HepG2 (cell line): ENCODE results near the gene GJB5. TPM values are rescaled to one million over a fixed set of nuclear protein-coding genes. Genes with fewer than 3 reads are reported as not detected.

Source experiments
- ATAC-seq: fragments of 200-7000 bp; cut with Tn5 transposase; 3 replicates; pipeline ENCODE4 v1.9.1; 2020; ENCODE audit warnings: mild to moderate bottlenecking, moderate library complexity
- BruUV-seq: library from RNA; stranded (reverse); fragments of 400-500 nt; replicated peaks from 2 replicates; lab custom pipeline; 2021; lab: Mats Ljungman, UMichigan
- CTCF ChIA-PET: fragments of 300-600 bp; formaldehyde crosslinking; extraction: SDS; loops from one replicate; lab custom pipeline; 2021; ENCODE audit warnings: low total read pairs, inconsistent platforms, low intra/inter-chr PET ratio; lab: Yijun Ruan, JAX
- POLR2A ChIA-PET: fragments of 350-600 bp; sonication (Branson Sonifier 250); formaldehyde crosslinking; loops from one replicate; lab custom pipeline; 2020; ENCODE audit warnings: antibody characterized with exemption, inconsistent platforms; lab: Yijun Ruan, JAX
- DNase-seq: peaks from one replicate; pipeline ENCODE4 v3.0.0-alpha.2; 2015; ENCODE audit warnings: low spot score
- FAIRE-seq: peaks from 3 replicates; lab custom pipeline; 2011; peaks lifted over from hg19 to GRCh38; lab: Jason Lieb, UNC
- H2AFZ ChIP-seq: one replicate; pipeline ENCODE4 v1.6.1; 2011; ENCODE audit warnings: low read length, inconsistent platforms
- H3K27ac ChIP-seq: fragments of 300-600 bp; 3 replicates; pipeline ENCODE4 v1.8.0; 2011; ENCODE audit warnings: mixed run types, mild to moderate bottlenecking, mixed read lengths, low read length, inconsistent platforms; ENCODE audit not compliant: insufficient read depth; ENCODE audit errors: extremely low read length
- H3K27me3 ChIP-seq, 2 experiments: fragments of 200-600 bp in 1 of 2; 2 replicates in 1 of 2; 3 replicates in 1 of 2; pipeline versions ENCODE4 v1.6.0 to v1.8.0; 2011; ENCODE audit warnings: low read length in 2 of 2, mild to moderate bottlenecking in 2 of 2, moderate library complexity in 2 of 2, inconsistent platforms in 1 of 2; ENCODE audit not compliant: insufficient read depth in 2 of 2, control insufficient read depth in 1 of 2
- H3K36me3 ChIP-seq, 2 experiments: fragments of 200-600 bp in 1 of 2; replicated peaks in 1 of 2; 2 replicates in 1 of 2; 3 replicates in 1 of 2; pipeline versions ENCODE4 v1.5.1 to v1.8.0; 2011; ENCODE audit warnings: low read length in 2 of 2, inconsistent platforms in 1 of 2; ENCODE audit not compliant: insufficient read depth in 2 of 2, control insufficient read depth in 1 of 2
- H3K4me1 ChIP-seq: 2 replicates; pipeline ENCODE4 v1.5.1; 2012; ENCODE audit warnings: low read length, inconsistent platforms; ENCODE audit not compliant: insufficient read depth
- H3K4me2 ChIP-seq: 2 replicates; pipeline ENCODE4 v1.6.0; 2011; ENCODE audit warnings: low read depth, low read length, inconsistent platforms
- H3K4me3 ChIP-seq, 3 experiments: fragments of 200-600 bp in 1 of 3; sonication (generic), shearing (Covaris generic) in 1 of 3; replicated peaks in 1 of 3; 2 replicates each; pipeline ENCODE4 v1.5.1; 2011 to 2016; ENCODE audit warnings: low read length in 3 of 3, inconsistent platforms in 2 of 3, low read depth in 2 of 3, mild to moderate bottlenecking in 2 of 3, control low read depth in 1 of 3, mixed read lengths in 1 of 3; ENCODE audit not compliant: insufficient read depth in 1 of 3
- H3K79me2 ChIP-seq: one replicate; pipeline ENCODE4 v1.6.1; 2011; ENCODE audit warnings: low read length, inconsistent platforms; ENCODE audit not compliant: insufficient read depth
- H3K9ac ChIP-seq: 2 replicates; pipeline ENCODE4 v1.6.0; 2011; ENCODE audit warnings: mild to moderate bottlenecking, low read depth, low read length, inconsistent platforms; ENCODE audit not compliant: insufficient read depth
- H3K9me3 ChIP-seq: 2 replicates; pipeline ENCODE4 v1.5.1; 2012; ENCODE audit warnings: mild to moderate bottlenecking, low read length
- H4K20me1 ChIP-seq: 2 replicates; pipeline ENCODE4 v1.6.0; 2011; ENCODE audit warnings: inconsistent platforms, mild to moderate bottlenecking, low read length, moderate library complexity; ENCODE audit not compliant: insufficient read depth
- AFF4 ChIP-seq: sonication (generic); formaldehyde crosslinking; IDR thresholded peaks from 2 replicates; pipeline ENCODE4 v1.4.0; 2020; ENCODE audit warnings: missing genetic modification reagents
- BATF2 ChIP-seq: sonication (generic); formaldehyde crosslinking; IDR thresholded peaks from 2 replicates; pipeline ENCODE4 v1.8.0; 2022; ENCODE audit warnings: mild to moderate bottlenecking, missing genetic modification reagents, moderate library complexity
- ELF1 ChIP-seq: sonication (generic); formaldehyde crosslinking; IDR thresholded peaks from 2 replicates; pipeline ENCODE4 v1.4.0; 2020; ENCODE audit warnings: missing genetic modification reagents
- GMEB1 ChIP-seq: sonication (generic); formaldehyde crosslinking; IDR thresholded peaks from 2 replicates; pipeline ENCODE4 v1.5.1; 2020; ENCODE audit warnings: missing genetic modification reagents, mild to moderate bottlenecking, borderline replicate concordance
- KDM5B ChIP-seq: sonication (generic); formaldehyde crosslinking; IDR thresholded peaks from 2 replicates; pipeline ENCODE4 v1.4.0; 2020; ENCODE audit warnings: missing genetic modification reagents, mild to moderate bottlenecking, borderline replicate concordance
- MIER2 ChIP-seq: IDR thresholded peaks from 2 replicates; pipeline ENCODE4 v1.6.1; 2016; ENCODE audit warnings: missing biosample characterization, missing genetic modification reagents
- MXD3 ChIP-seq: IDR thresholded peaks from 2 replicates; pipeline ENCODE4 v1.6.1; 2016; ENCODE audit warnings: mild to moderate bottlenecking, missing biosample characterization, missing genetic modification reagents
- RFX3 ChIP-seq: IDR thresholded peaks from 2 replicates; pipeline ENCODE4 v1.6.1; 2016; ENCODE audit warnings: missing biosample characterization, missing genetic modification reagents
- THAP7 ChIP-seq: sonication (generic); formaldehyde crosslinking; IDR thresholded peaks from 2 replicates; pipeline ENCODE4 v1.8.1; 2023; ENCODE audit warnings: mild to moderate bottlenecking, missing genetic modification reagents
- U2AF1 ChIP-seq: fragments of 200-400 bp; formaldehyde crosslinking; optimal IDR thresholded peaks from 2 replicates; pipeline ENCODE3; 2017; ENCODE audit warnings: mild to moderate bottlenecking, low read depth, low read length
- ZIK1 ChIP-seq: sonication (generic); formaldehyde crosslinking; IDR thresholded peaks from 2 replicates; pipeline ENCODE4 v1.5.0; 2020; ENCODE audit warnings: mild to moderate bottlenecking, low read depth, missing genetic modification reagents, borderline replicate concordance
- ZKSCAN1 ChIP-seq: fragments of 150-350 bp; IDR thresholded peaks from 2 replicates; pipeline ENCODE4 v1.6.1; 2014; ENCODE audit warnings: low read length
- ZNF138 ChIP-seq: sonication (generic); formaldehyde crosslinking; IDR thresholded peaks from 2 replicates; pipeline ENCODE4 v1.5.0; 2020; ENCODE audit warnings: mild to moderate bottlenecking, low read depth, missing genetic modification reagents
- ZNF235 ChIP-seq: sonication (generic); formaldehyde crosslinking; IDR thresholded peaks from 2 replicates; pipeline ENCODE4 v1.8.1; 2023; ENCODE audit warnings: mild to moderate bottlenecking, missing genetic modification reagents, borderline replicate concordance
- ZNF816 ChIP-seq: sonication (generic); formaldehyde crosslinking; IDR thresholded peaks from 2 replicates; pipeline ENCODE4 v1.8.0; 2022; ENCODE audit warnings: missing genetic modification reagents, mild to moderate bottlenecking, borderline replicate concordance
- ZUFSP ChIP-seq: sonication (generic); formaldehyde crosslinking; IDR thresholded peaks from 2 replicates; pipeline ENCODE4 v1.9.0; 2021; ENCODE audit warnings: missing genetic modification reagents, mild to moderate bottlenecking, borderline replicate concordance
- WGBS: methylation state at CpG from one replicate; pipeline ENCODE4 v1.1.6; 2017; ENCODE audit warnings: low lambda C conversion rate; 5-methylcytosine and 5-hydroxymethylcytosine counted together
- in situ Hi-C: cut with HindIII; loops from 2 replicates; pipeline ENCODE4 v1.10.0; 2017; ENCODE audit warnings: low pct_unique_long_range_greater_than_20kb; ENCODE audit not compliant: extremely low pct_ligation_motif_present
- intact Hi-C: fragments of 100-400 bp; cut with micrococcal nuclease; formaldehyde crosslinking; loops from one replicate; pipeline ENCODE4 v1.10.0; 2022; ENCODE audit not compliant: unreplicated experiment
- polyA plus RNA-seq, 8 experiments: library from polyadenylated mRNA; depleted of rRNA in 3 of 8; stranded (reverse) in 7 of 8; unstranded in 1 of 8; fragments of >200 nt; fragmentation: Illumina TruSeq in 4 of 8; extraction: Trizol in 4 of 8; gene quantifications; 2 replicates each; pipeline versions ENCODE4 v1.2.1 to v1.2.3, GENCODE V29; 2011 to 2016; ENCODE audit warnings: low read depth in 4 of 8, missing spikeins in 1 of 8, mixed read lengths in 1 of 8; ENCODE audit not compliant: insufficient read depth in 1 of 8
- total RNA-seq, 5 experiments: library from RNA; depleted of rRNA; stranded (reverse); fragments of >200 nt; fragmentation: Illumina TruSeq; extraction: Trizol; gene quantifications; 2 replicates each; pipeline ENCODE4 v1.2.3, GENCODE V29; 2016; ENCODE audit warnings: low read depth in 1 of 5

The GJB5 gene
- total and polyA plus RNA-seq, 2 of the 13 experiments (the other 11 are each of a cell fraction or from before 2014, with no cell fraction given), result not detected

GRCh38 chr1:34739613-34740012 lies 15.2 kb upstream of the GJB5 start:
- Histone ChIP-seq H3K79me2 (no peaks in the 10 kb centered on the region), H3K9me3 (no peaks in the 10 kb centered on the region), H3K36me3 (no peaks in the 10 kb centered on the region), H4K20me1 (no peaks in the 10 kb centered on the region), H3K4me1 (peaks cover 6% of the 10 kb centered on the region; the same call in 1 of the 2 replicates), H2AFZ (no peak overlapping the region), H3K4me2 (no peak overlapping the region), H3K27me3 (peaks cover 6 to 27% of the 10 kb centered on the region in 2 experiments; a peak in 4 of 5 replicates), H3K9ac (no peak overlapping the region), H3K27ac (no peak overlapping the region), H3K4me3 (no peak overlapping the region)
- TF ChIP-seq BATF2 (CRISPR knock-in tag), result no peak
- TF ChIP-seq AFF4 (CRISPR knock-in tag), result no peak
- TF ChIP-seq GMEB1, result no peak
- no peak for TF ChIP-seq MXD3 (CRISPR knock-in tag)
- TF ChIP-seq ZIK1 (CRISPR knock-in tag), result no peak
- TF ChIP-seq THAP7 (CRISPR knock-in tag), result no peak
- TF ChIP-seq U2AF1, result no peak
- no peak for TF ChIP-seq KDM5B
- TF ChIP-seq ZNF138 (CRISPR knock-in tag), result no peak
- TF ChIP-seq ELF1 (CRISPR knock-in tag), result no peak
- no peak for TF ChIP-seq ZNF235 (CRISPR knock-in tag)
- no peak for TF ChIP-seq ZUFSP (CRISPR knock-in tag)
- TF ChIP-seq RFX3 (CRISPR knock-in tag), result no peak
- TF ChIP-seq MIER2 (CRISPR knock-in tag), result no peak
- no peak for TF ChIP-seq ZNF816
- no peak for TF ChIP-seq ZKSCAN1
- intact Hi-C loops (no loop called here), in situ Hi-C loops (loop anchor here (10.0 kb wide), 3 partner anchors 195 to 1105 kb away; no protein-coding TSS in a partner anchor)
- ATAC-seq (no peak), DNase-seq (no peak), FAIRE-seq (no peak)
- ChIA-PET POLR2A (no interaction called here), CTCF (no interaction called here)
- BruUV-seq, result no TSS peak
- 27% methylated on average over 3 of the region's 3 CpGs for WGBS
